B cell (primary cell): ENCODE measurements around the gene CTSH. TPM values are rescaled to one million over a fixed set of nuclear protein-coding genes. Genes with fewer than 3 reads are reported as not detected.

Experiments used
- ATAC-seq: fragments of 200-7000 bp; cut with Tn5 transposase; one replicate; pipeline ENCODE4 v1.10.0; 2021; ENCODE audit warnings: low read depth, mild to moderate bottlenecking, moderate number of reproducible peaks, moderate library complexity
- CTCF ChIA-PET: fragments of 350-600 bp; sonication (Branson Sonifier 250); formaldehyde crosslinking; loops from one replicate; lab custom pipeline; 2021; ENCODE audit warnings: antibody characterized with exemption, inconsistent platforms; lab: Charles Lee
- POLR2A ChIA-PET: fragments of 350-600 bp; sonication (Branson Sonifier 250); formaldehyde crosslinking; loops from one replicate; lab custom pipeline; 2021; ENCODE audit warnings: antibody characterized with exemption; lab: Charles Lee
- DNase-seq: peaks from one replicate; pipeline ENCODE4 v3.0.0; 2013
- H2AFZ ChIP-seq: 2 replicates; pipeline ENCODE4 v1.6.1; 2012; ENCODE audit warnings: mild to moderate bottlenecking, low read depth, low read length; ENCODE audit not compliant: insufficient read depth, poor library complexity, severe bottlenecking
- H3K27ac ChIP-seq, 2 donors: 1 replicate in 1 of 2; 2 replicates in 1 of 2; pipeline ENCODE4 v1.5.1; 2012 to 2013; ENCODE audit warnings: low read length in 2 of 2, mild to moderate bottlenecking in 2 of 2, moderate library complexity in 1 of 2
- H3K27me3 ChIP-seq, 4 experiments: fragments of 200-600 bp in 1 of 4; sonication (generic) in 1 of 4; replicated peaks in 1 of 4; 1 replicate in 2 of 4; 2 replicates in 2 of 4; pipeline versions ENCODE4 v1.6.1 to v1.7.0; 2013 to 2016; ENCODE audit warnings: low read length in 3 of 4, mild to moderate bottlenecking in 2 of 4, mixed read lengths in 1 of 4, moderate library complexity in 1 of 4; ENCODE audit not compliant: insufficient read depth in 4 of 4, control insufficient read depth in 3 of 4; ENCODE audit errors: control extremely low read depth in 1 of 4
- H3K36me3 ChIP-seq, 2 experiments: replicated peaks in 1 of 2; 1 replicate in 1 of 2; 2 replicates in 1 of 2; pipeline versions ENCODE4 v1.6.1 to v1.7.1; 2013; ENCODE audit warnings: low read length in 1 of 2; ENCODE audit not compliant: insufficient read depth in 2 of 2, control insufficient read depth in 1 of 2; ENCODE audit errors: control extremely low read depth in 1 of 2, extremely low read depth in 1 of 2
- H3K4me1 ChIP-seq, 2 donors: fragments of 200-600 bp in 1 of 2; sonication (generic) in 1 of 2; 1 replicate in 1 of 2; 2 replicates in 1 of 2; pipeline versions ENCODE4 v1.5.1 to v1.6.1; 2013 to 2017; ENCODE audit warnings: low read length in 2 of 2; ENCODE audit not compliant: control insufficient read depth in 2 of 2, insufficient read depth in 2 of 2
- H3K4me2 ChIP-seq: replicated peaks from 2 replicates; pipeline ENCODE3; 2012; ENCODE audit warnings: mild to moderate bottlenecking, low read depth, low read length; ENCODE audit not compliant: poor library complexity, severe bottlenecking
- H3K4me3 ChIP-seq, 5 experiments: fragments of 200-600 bp in 1 of 5; sonication (generic) in 1 of 5; 1 replicate in 3 of 5; 2 replicates in 2 of 5; pipeline versions ENCODE4 v1.5.1 to v1.7.0; 2011 to 2016; ENCODE audit warnings: low read length in 4 of 5, mild to moderate bottlenecking in 4 of 5, low read depth in 2 of 5, control low read depth in 1 of 5, moderate library complexity in 1 of 5; ENCODE audit not compliant: insufficient read depth in 1 of 5; ENCODE audit errors: control extremely low read depth in 1 of 5, extremely low read depth in 1 of 5
- H3K79me2 ChIP-seq: fragments of 200-600 bp; sonication (generic); one replicate; pipeline ENCODE4 v1.6.0; 2016; ENCODE audit warnings: low read length; ENCODE audit not compliant: control insufficient read depth, insufficient read depth
- H3K9ac ChIP-seq: fragments of 200-600 bp; sonication (generic); 2 replicates; pipeline ENCODE4 v1.6.1; 2017; ENCODE audit warnings: mild to moderate bottlenecking, low read length, moderate library complexity
- H3K9me3 ChIP-seq, 3 donors: one replicate each; pipeline versions ENCODE4 v1.6.1 to v1.7.1; 2013; ENCODE audit warnings: low read length in 2 of 3; ENCODE audit not compliant: control insufficient read depth in 2 of 3, insufficient read depth in 1 of 3; ENCODE audit errors: control extremely low read depth in 1 of 3
- H4K20me1 ChIP-seq: 2 replicates; pipeline ENCODE4 v1.6.0; 2012; ENCODE audit warnings: mild to moderate bottlenecking, low read length; ENCODE audit not compliant: insufficient read depth, control insufficient read depth, poor library complexity, severe bottlenecking
- H3K27ac Mint-ChIP-seq: one replicate; pipeline ENCODE4 v1.8.0; 2021; ENCODE audit warnings: mixed read lengths
- H3K27me3 Mint-ChIP-seq: one replicate; pipeline ENCODE4 v1.8.0; 2021; ENCODE audit warnings: mixed read lengths
- H3K4me1 Mint-ChIP-seq: one replicate; pipeline ENCODE4 v1.8.0; 2021; ENCODE audit warnings: mixed read lengths
- H3K4me3 Mint-ChIP-seq: one replicate; pipeline ENCODE4 v1.8.0; 2021; ENCODE audit warnings: mixed read lengths
- H3K9me3 Mint-ChIP-seq: one replicate; pipeline ENCODE4 v1.8.0; 2022; ENCODE audit warnings: mixed read lengths; ENCODE audit not compliant: insufficient read depth
- CTCF ChIP-seq: fragments of 200-600 bp; IDR thresholded peaks from one replicate; pipeline ENCODE4 v1.8.0; 2022; ENCODE audit warnings: antibody characterized with exemption, mild to moderate bottlenecking
- EZH2 ChIP-seq: IDR thresholded peaks from 2 replicates; pipeline ENCODE4 v1.6.1; 2012; ENCODE audit warnings: borderline replicate concordance, low read depth, mild to moderate bottlenecking, moderate library complexity, low read length; ENCODE audit not compliant: insufficient read depth, poor library complexity, severe bottlenecking
- WGBS: methylation state at CpG from one replicate; pipeline ENCODE4 v1.1.5; 2013; ENCODE audit warnings: missing lambda C conversion rate; ENCODE audit not compliant: insufficient coverage; 5-methylcytosine and 5-hydroxymethylcytosine counted together
- intact Hi-C: fragments of 100-400 bp; cut with micrococcal nuclease; formaldehyde crosslinking; loops from one replicate; pipeline ENCODE4 v1.10.0; 2022
- polyA plus RNA-seq: library from polyadenylated mRNA; depleted of rRNA; stranded (reverse); fragments of >200 nt; gene quantifications from 2 replicates; pipeline ENCODE4 v1.2.3, GENCODE V29; 2012
- total RNA-seq, 2 donors: library from RNA; stranded (reverse); fragments of 120-200 nt in 1 of 2; gene quantifications; 1 replicate in 1 of 2; 2 replicates in 1 of 2; pipeline versions ENCODE4 v1.2.3 to v1.2.4, GENCODE V29; 2013 to 2022

CTSH gene
- total and polyA plus RNA-seq, 2 donors (not counting 1 experiment from before 2014, with no cell fraction given), result 399 to 441 TPM

DNA sequence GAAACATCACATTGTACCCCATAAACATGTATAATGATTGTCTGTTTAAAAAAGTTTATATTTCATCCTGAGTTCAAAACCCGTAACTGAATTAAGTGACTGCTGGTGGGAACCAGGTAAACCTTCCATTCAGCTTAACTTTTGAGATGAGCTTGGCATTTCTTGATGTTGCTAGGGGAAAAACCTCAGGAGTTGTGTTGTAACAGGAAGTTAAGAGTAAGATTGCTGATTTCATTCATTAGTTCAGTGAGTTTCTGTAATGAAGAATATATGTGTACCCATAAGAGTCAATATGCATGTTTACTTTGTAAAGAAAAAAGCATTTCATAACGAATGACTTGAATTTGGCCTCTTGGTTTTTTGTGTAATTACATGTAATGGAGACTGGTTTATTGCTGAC is 32.5 kb downstream of the CTSH start:
- H3K9ac ChIP-seq, result no peak overlapping the region
- H3K4me3 ChIP-seq, result no peak overlapping the region
- Mint-ChIP-seq H3K27ac (no peak overlapping the region), H3K9me3 (no peaks in the 10 kb centered on the region), H3K4me1 (peaks cover 26% of the 10 kb centered on the region), H3K27me3 (no peaks in the 10 kb centered on the region), H3K4me3 (no peak overlapping the region)
- no peak overlapping the region for H3K27ac ChIP-seq
- H3K79me2 ChIP-seq, result peaks cover 9% of the 10 kb centered on the region
- no peak overlapping the region for H2AFZ ChIP-seq
- H3K27me3 ChIP-seq, result no peaks in the 10 kb centered on the region
- no peak overlapping the region for H3K4me2 ChIP-seq
- H3K4me1 ChIP-seq, result peaks cover 3 to 7% of the 10 kb centered on the region in 2 donors
- no peak for TF ChIP-seq EZH2
- TF ChIP-seq CTCF, result no peak
- intact Hi-C loops, result no loop called here
- H3K36me3 ChIP-seq, result peaks cover 0 to 42% of the 10 kb centered on the region in 2 experiments
- H4K20me1 ChIP-seq, result peaks cover 26% of the 10 kb centered on the region
- WGBS, result 100% methylated on average over 2 of the region's 2 CpGs
- no peak for DNase-seq
- ATAC-seq, result no peak
- CTCF ChIA-PET, result interaction anchor here (1.2 to 11.4 kb wide), 4 partner anchors 39 to 272 kb away, joined by 3 to 248 read pairs (median 112); no protein-coding TSS in a partner anchor
- POLR2A ChIA-PET, result no interaction called here
- no peaks in the 10 kb centered on the region for H3K9me3 ChIP-seq

- Mint-ChIP-seq H3K27ac (peak overlapping the region; percentile 16), H3K4me1 (peaks cover 21% of the 10 kb centered on the region), H3K9me3 (no peaks in the 10 kb centered on the region), H3K4me3 (no peak overlapping the region), H3K27me3 (no peaks in the 10 kb centered on the region)
- Histone ChIP-seq H3K27ac (no peak overlapping the region), H4K20me1 (peaks cover 26% of the 10 kb centered on the region), H3K4me3 (no peak overlapping the region), H3K36me3 (peaks cover 1 to 58% of the 10 kb centered on the region in 2 experiments), H3K9ac (no peak overlapping the region), H3K4me2 (no peak overlapping the region), H2AFZ (no peak overlapping the region), H3K79me2 (peaks cover 11% of the 10 kb centered on the region), H3K9me3 (no peaks in the 10 kb centered on the region), H3K4me1 (peaks cover 0 to 3% of the 10 kb centered on the region in 2 donors), H3K27me3 (no peaks in the 10 kb centered on the region)
- DNase-seq, result no peak
- WGBS, result 95% methylated on average over 6 of the region's 7 CpGs
- POLR2A ChIA-PET, result no interaction called here
- intact Hi-C loops, result no loop called here
- no peak for ATAC-seq
- TF ChIP-seq CTCF, result no peak
- no peak for TF ChIP-seq EZH2
- CTCF ChIA-PET, result interaction anchor here (0.7 to 11.4 kb wide), 25 partner anchors 9 to 274 kb away, joined by 3 to 248 read pairs (median 6); partner anchors contain the start of gene CTSH
These were observed 34.6 kb downstream of the CTSH start for GRCh38 chr15:78910271-78910670.
